H9 (cell line): Measurements from ENCODE around the gene RGPD4. TPM values are rescaled to one million over a fixed set of nuclear protein-coding genes. Genes with fewer than 3 reads are reported as not detected.

ENCODE experiments used
- DNase-seq: peaks from one replicate; pipeline ENCODE4 v3.0.0-alpha.2; 2017
- H2AFZ ChIP-seq: one replicate; pipeline ENCODE4 v1.6.1; 2013; ENCODE audit warnings: mild to moderate bottlenecking, low read length, control low read depth, moderate library complexity
- H2AK5ac ChIP-seq: 2 replicates; pipeline ENCODE4 v1.6.1; 2013; ENCODE audit warnings: low read length, control low read depth, mixed read lengths; ENCODE audit not compliant: insufficient read length
- H2BK120ac ChIP-seq: one replicate; pipeline ENCODE4 v1.6.1; 2013; ENCODE audit warnings: low read depth, mild to moderate bottlenecking, low read length, control low read depth, inconsistent platforms; ENCODE audit not compliant: poor library complexity, severe bottlenecking
- H2BK12ac ChIP-seq: 2 replicates; pipeline ENCODE4 v1.6.1; 2013; ENCODE audit warnings: low read length, control low read depth, mixed read lengths, low read depth; ENCODE audit not compliant: insufficient read length
- H2BK15ac ChIP-seq: 2 replicates; pipeline ENCODE4 v1.6.1; 2013; ENCODE audit warnings: low read depth, low read length, control low read depth
- H2BK20ac ChIP-seq: one replicate; pipeline ENCODE4 v1.6.1; 2013; ENCODE audit warnings: low read depth, mild to moderate bottlenecking, low read length, control low read depth, inconsistent platforms; ENCODE audit not compliant: poor library complexity, severe bottlenecking
- H2BK5ac ChIP-seq: 2 replicates; pipeline ENCODE4 v1.6.1; 2013; ENCODE audit warnings: low read length, control low read depth, mixed read lengths; ENCODE audit not compliant: insufficient read length
- H3K14ac ChIP-seq: 2 replicates; pipeline ENCODE4 v1.6.1; 2013; ENCODE audit warnings: low read length, control low read depth; ENCODE audit not compliant: insufficient read depth
- H3K18ac ChIP-seq: 2 replicates; pipeline ENCODE4 v1.6.1; 2013; ENCODE audit warnings: low read depth, mild to moderate bottlenecking, mixed read lengths, low read length, control low read depth; ENCODE audit not compliant: insufficient read length
- H3K23ac ChIP-seq: 2 replicates; pipeline ENCODE4 v1.6.1; 2013; ENCODE audit warnings: low read length, control low read depth, mixed read lengths, low read depth; ENCODE audit not compliant: insufficient read length
- H3K23me2 ChIP-seq: 2 replicates; pipeline ENCODE4 v1.6.1; 2013; ENCODE audit warnings: low read depth, mild to moderate bottlenecking, mixed read lengths, low read length, control low read depth; ENCODE audit not compliant: insufficient read length, poor library complexity, severe bottlenecking
- H3K27ac ChIP-seq: 2 replicates; pipeline ENCODE4 v1.5.1; 2013; ENCODE audit warnings: low read length, control low read depth, mixed read lengths, low read depth; ENCODE audit not compliant: insufficient read length
- H3K27me3 ChIP-seq: 2 replicates; pipeline ENCODE4 v1.6.1; 2013; ENCODE audit warnings: low read length, control low read depth, inconsistent platforms; ENCODE audit not compliant: insufficient read depth
- H3K4ac ChIP-seq: 2 replicates; pipeline ENCODE4 v1.6.1; 2013; ENCODE audit warnings: low read depth, mild to moderate bottlenecking, control low read depth, inconsistent platforms, low read length, moderate library complexity
- H3K4me1 ChIP-seq: 2 replicates; pipeline ENCODE4 v1.6.1; 2013; ENCODE audit warnings: low read length, control low read depth, inconsistent platforms; ENCODE audit not compliant: insufficient read depth
- H3K4me2 ChIP-seq: 2 replicates; pipeline ENCODE4 v1.6.1; 2013; ENCODE audit warnings: low read length, control low read depth, mixed read lengths; ENCODE audit not compliant: insufficient read length, insufficient read depth
- H3K56ac ChIP-seq: 2 replicates; pipeline ENCODE4 v1.6.1; 2013; ENCODE audit warnings: low read depth, mild to moderate bottlenecking, mixed read lengths, low read length, control low read depth; ENCODE audit not compliant: insufficient read length
- H3K79me1 ChIP-seq: 2 replicates; pipeline ENCODE4 v1.6.1; 2013; ENCODE audit warnings: low read depth, mild to moderate bottlenecking, moderate library complexity, low read length, control low read depth, inconsistent platforms; ENCODE audit not compliant: insufficient read depth, poor library complexity, severe bottlenecking
- H3K79me2 ChIP-seq: 2 replicates; pipeline ENCODE4 v1.6.1; 2013; ENCODE audit warnings: low read length, control low read depth, inconsistent platforms; ENCODE audit not compliant: insufficient read depth
- H3K9ac ChIP-seq: 2 replicates; pipeline ENCODE4 v1.6.1; 2013; ENCODE audit warnings: low read length, control low read depth, mixed read lengths; ENCODE audit not compliant: insufficient read length; ENCODE audit errors: extremely low read depth
- H3K9me3 ChIP-seq: one replicate; pipeline ENCODE4 v1.6.1; 2013; ENCODE audit warnings: low read depth, low read length, inconsistent platforms; ENCODE audit not compliant: control insufficient read depth
- H3T11ph ChIP-seq: one replicate; pipeline ENCODE4 v1.6.1; 2013; ENCODE audit warnings: mild to moderate bottlenecking, low read length, control low read depth, inconsistent platforms
- H4K20me1 ChIP-seq: one replicate; pipeline ENCODE4 v1.6.1; 2013; ENCODE audit not compliant: control insufficient read depth, insufficient read length, insufficient read depth
- H4K5ac ChIP-seq: 2 replicates; pipeline ENCODE4 v1.6.1; 2013; ENCODE audit warnings: low read depth, mild to moderate bottlenecking, mixed read lengths, low read length, control low read depth; ENCODE audit not compliant: insufficient read length
- H4K8ac ChIP-seq: replicated peaks from 2 replicates; pipeline ENCODE4 v1.6.1; 2013; ENCODE audit warnings: low read length, control low read depth, mixed read lengths, low read depth; ENCODE audit not compliant: insufficient read length
- H4K91ac ChIP-seq: 2 replicates; pipeline ENCODE4 v1.6.1; 2013; ENCODE audit warnings: low read depth, mild to moderate bottlenecking, moderate library complexity, mixed read lengths, low read length, control low read depth; ENCODE audit not compliant: insufficient read length
- H3K27ac Mint-ChIP-seq, 3 experiments: 2 replicates in 2 of 3; 3 replicates in 1 of 3; pipeline ENCODE4 v1.8.0; 2020 to 2021; ENCODE audit warnings: mixed read lengths in 3 of 3, mild to moderate bottlenecking in 1 of 3, moderate library complexity in 1 of 3
- H3K27me3 Mint-ChIP-seq: 2 replicates; pipeline ENCODE4 v1.8.0; 2021; ENCODE audit warnings: low read depth, mild to moderate bottlenecking, moderate library complexity, mixed read lengths
- H3K36me3 Mint-ChIP-seq, 3 experiments: 2 replicates in 2 of 3; 3 replicates in 1 of 3; pipeline ENCODE4 v1.8.0; 2020 to 2021; ENCODE audit warnings: low read depth in 3 of 3, mixed read lengths in 3 of 3; ENCODE audit not compliant: insufficient read depth in 1 of 3
- H3K4me1 Mint-ChIP-seq, 2 experiments: 2 replicates each; pipeline ENCODE4 v1.8.0; 2020; ENCODE audit warnings: mixed read lengths in 2 of 2
- H3K4me3 Mint-ChIP-seq, 2 experiments: 2 replicates in 1 of 2; 3 replicates in 1 of 2; pipeline ENCODE4 v1.8.0; 2020 to 2021; ENCODE audit warnings: mild to moderate bottlenecking in 2 of 2, mixed read lengths in 2 of 2, moderate library complexity in 1 of 2
- H3K9me3 Mint-ChIP-seq, 2 experiments: 2 replicates in 1 of 2; 3 replicates in 1 of 2; pipeline ENCODE4 v1.8.0; 2020; ENCODE audit warnings: mild to moderate bottlenecking in 2 of 2, mixed read lengths in 2 of 2, moderate library complexity in 1 of 2
- WGBS: extraction: QIAGEN DNeasy Blood & Tissue Kit; methylation state at CpG from one replicate; pipeline ENCODE4 v1.1.7; 2013; ENCODE audit warnings: missing lambda C conversion rate, low lambda C conversion rate, mixed read lengths; ENCODE audit not compliant: insufficient read length; ENCODE audit errors: extremely low coverage; 5-methylcytosine and 5-hydroxymethylcytosine counted together
- total RNA-seq: library from RNA; stranded (reverse); gene quantifications from 2 replicates; pipeline ENCODE4 v1.2.1, GENCODE V29; 2021
- TF ChIP-seq, protein P1 (sequence below): fragments of 200-600 bp; sonication (generic); conservative IDR thresholded peaks from 3 replicates; pipeline ENCODE4 v1.8.0; 2021; ENCODE audit warnings: antibody characterized with exemption, mild to moderate bottlenecking

Gene RGPD4
- total RNA-seq, 1 experiment from 2014 or later = 0.07 TPM

GRCh38 chr2:107801498-107801897 is 25.2 kb upstream of the RGPD4 start:
- Histone ChIP-seq H3K4me2 (no peak overlapping the region), H3K23ac (no peak overlapping the region), H3T11ph (no peak overlapping the region), H2BK12ac (no peak overlapping the region), H3K23me2 (no peaks in the 10 kb centered on the region), H2BK5ac (no peak overlapping the region), H3K79me1 (no peaks in the 10 kb centered on the region), H4K5ac (no peak overlapping the region), H2BK120ac (no peak overlapping the region), H3K9me3 (no peaks in the 10 kb centered on the region), H4K91ac (no peak overlapping the region), H3K14ac (no peak overlapping the region), H3K4me1 (no peaks in the 10 kb centered on the region), H3K27ac (no peak overlapping the region), H3K18ac (no peak overlapping the region), H3K27me3 (no peaks in the 10 kb centered on the region), H2AFZ (no peak overlapping the region), H2AK5ac (no peak overlapping the region), H4K20me1 (no peaks in the 10 kb centered on the region), H3K79me2 (no peaks in the 10 kb centered on the region), H4K8ac (no peak overlapping the region), H2BK15ac (no peak overlapping the region), H3K56ac (no peak overlapping the region), H3K9ac (no peak overlapping the region), H2BK20ac (no peak overlapping the region), H3K4ac (no peak overlapping the region)
- TF ChIP-seq, protein P1, sequence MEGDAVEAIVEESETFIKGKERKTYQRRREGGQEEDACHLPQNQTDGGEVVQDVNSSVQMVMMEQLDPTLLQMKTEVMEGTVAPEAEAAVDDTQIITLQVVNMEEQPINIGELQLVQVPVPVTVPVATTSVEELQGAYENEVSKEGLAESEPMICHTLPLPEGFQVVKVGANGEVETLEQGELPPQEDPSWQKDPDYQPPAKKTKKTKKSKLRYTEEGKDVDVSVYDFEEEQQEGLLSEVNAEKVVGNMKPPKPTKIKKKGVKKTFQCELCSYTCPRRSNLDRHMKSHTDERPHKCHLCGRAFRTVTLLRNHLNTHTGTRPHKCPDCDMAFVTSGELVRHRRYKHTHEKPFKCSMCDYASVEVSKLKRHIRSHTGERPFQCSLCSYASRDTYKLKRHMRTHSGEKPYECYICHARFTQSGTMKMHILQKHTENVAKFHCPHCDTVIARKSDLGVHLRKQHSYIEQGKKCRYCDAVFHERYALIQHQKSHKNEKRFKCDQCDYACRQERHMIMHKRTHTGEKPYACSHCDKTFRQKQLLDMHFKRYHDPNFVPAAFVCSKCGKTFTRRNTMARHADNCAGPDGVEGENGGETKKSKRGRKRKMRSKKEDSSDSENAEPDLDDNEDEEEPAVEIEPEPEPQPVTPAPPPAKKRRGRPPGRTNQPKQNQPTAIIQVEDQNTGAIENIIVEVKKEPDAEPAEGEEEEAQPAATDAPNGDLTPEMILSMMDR = no peak
- DNase-seq = no peak
- no peak overlapping the region for H3K27ac Mint-ChIP-seq
- no peaks in the 10 kb centered on the region for H3K27me3 Mint-ChIP-seq
- no peak overlapping the region for H3K4me3 Mint-ChIP-seq
- WGBS = no CpG with 5 or more reads among the region's 2 CpGs
- peaks cover 0 to 1% (median 0%) of the 10 kb centered on the region in 3 experiments; a peak in 1 of 7 replicates for H3K36me3 Mint-ChIP-seq
- peaks cover 3 to 7% of the 10 kb centered on the region in 2 experiments; a peak in 3 of 4 replicates for H3K4me1 Mint-ChIP-seq
- peaks cover 0 to 2% of the 10 kb centered on the region in 2 experiments; a peak in 3 of 5 replicates for H3K9me3 Mint-ChIP-seq
